Tibial nerve (tissue), 4 donors: ENCODE results near the gene SLC25A31. TPM values are rescaled to one million over a fixed set of nuclear protein-coding genes. Genes with fewer than 3 reads are reported as not detected.

ENCODE experiments used
- DNase-seq, 2 donors: peaks; one replicate each; pipeline ENCODE4 v3.0.0-alpha.2; 2019; ENCODE audit warnings: low spot score in 2 of 2
- H3K27ac ChIP-seq, 4 donors: fragments of 200-600 bp; sonication (generic) in 3 of 4; one replicate each; pipeline ENCODE4 v1.5.1; 2017 to 2019; ENCODE audit warnings: mild to moderate bottlenecking in 1 of 4
- H3K27me3 ChIP-seq, 2 donors: fragments of 200-600 bp; sonication (generic) in 1 of 2; one replicate each; pipeline versions ENCODE4 v1.5.1 to v1.6.0; 2017 to 2019
- H3K36me3 ChIP-seq, 3 donors: fragments of 200-600 bp; sonication (generic); one replicate each; pipeline ENCODE4 v1.5.1; 2018 to 2019
- H3K4me1 ChIP-seq, 4 donors: fragments of 200-600 bp; sonication (generic) in 3 of 4; one replicate each; pipeline ENCODE4 v1.5.1; 2017 to 2019
- H3K4me3 ChIP-seq, 4 donors: fragments of 200-600 bp; sonication (generic) in 3 of 4; one replicate each; pipeline ENCODE4 v1.5.1; 2017 to 2019; ENCODE audit warnings: mild to moderate bottlenecking in 1 of 4, moderate library complexity in 1 of 4
- H3K9me3 ChIP-seq, 4 donors: fragments of 200-600 bp; sonication (generic) in 3 of 4; one replicate each; pipeline ENCODE4 v1.5.1; 2017 to 2019
- CTCF ChIP-seq, 5 experiments: fragments of 200-600 bp in 3 of 5; fragments of 450-650 bp in 2 of 5; sonication (generic) in 3 of 5; IDR thresholded peaks; one replicate each; pipeline ENCODE4 v1.5.1; 2016 to 2019; ENCODE audit warnings: antibody characterized with exemption in 5 of 5, mild to moderate bottlenecking in 3 of 5, moderate library complexity in 2 of 5
- EP300 ChIP-seq, 2 donors: sonication (generic); formaldehyde crosslinking; IDR thresholded peaks; one replicate each; pipeline ENCODE4 v1.6.1; 2017; ENCODE audit warnings: antibody characterized with exemption in 2 of 2, mild to moderate bottlenecking in 1 of 2
- POLR2A ChIP-seq, 2 donors: fragments of 450-650 bp; IDR thresholded peaks; one replicate each; pipeline ENCODE4 v1.6.1; 2017; ENCODE audit warnings: antibody characterized with exemption in 2 of 2, mild to moderate bottlenecking in 2 of 2, moderate library complexity in 2 of 2
- WGBS, 2 donors: methylation state at CpG; one replicate each; pipeline ENCODE4 v1.1.5; 2018; 5-methylcytosine and 5-hydroxymethylcytosine counted together
- total RNA-seq, 4 donors: library from RNA; depleted of rRNA; stranded (reverse); fragments of >200 nt; gene quantifications; one replicate each; pipeline ENCODE4 v1.1.0, GENCODE V29; 2016

Gene SLC25A31
- total RNA-seq, 4 donors from 2014 or later: not detected

- WGBS, 2 donors: 48 to 49% methylated on average over 5 of the region's 5 CpGs
- no peaks in the 10 kb centered on the region for H3K4me1 ChIP-seq
- TF ChIP-seq POLR2A (IDR thresholded peaks at IDR 0.05): no peak
- H3K9me3 ChIP-seq: no peaks in the 10 kb centered on the region
- DNase-seq: no peak
- H3K27ac ChIP-seq: no peak overlapping the region
- H3K27me3 ChIP-seq: no peaks in the 10 kb centered on the region
- H3K36me3 ChIP-seq: peaks cover 0 to 43% (median 0%) of the 10 kb centered on the region in 3 donors
- no peak overlapping the region for H3K4me3 ChIP-seq
These were observed 21.2 kb upstream of the SLC25A31 start for GRCh38 chr4:127708985-127709384.

GRCh38 chr4:127709456-127709855, 20.7 kb upstream of the SLC25A31 start:
- Histone ChIP-seq H3K9me3 (no peaks in the 10 kb centered on the region), H3K27me3 (no peaks in the 10 kb centered on the region), H3K36me3 (peaks cover 0 to 47% (median 0%) of the 10 kb centered on the region in 3 donors), H3K27ac (no peak overlapping the region), H3K4me3 (no peak overlapping the region), H3K4me1 (no peaks in the 10 kb centered on the region)
- WGBS, 2 donors: 76 to 80% methylated on average over 3 of the region's 3 CpGs
- no peak for TF ChIP-seq POLR2A (IDR thresholded peaks at IDR 0.05)
- no peak for TF ChIP-seq EP300 (IDR thresholded peaks at IDR 0.05)
- TF ChIP-seq CTCF (IDR thresholded peaks at IDR 0.05): no peak
- DNase-seq: no peak

- no peaks in the 10 kb centered on the region for H3K9me3 ChIP-seq
- TF ChIP-seq EP300 (IDR thresholded peaks at IDR 0.05) (no peak), CTCF (IDR thresholded peaks at IDR 0.05) (no peak), POLR2A (IDR thresholded peaks at IDR 0.05) (no peak)
- WGBS, 2 donors: 93 to 95% methylated on average over 19 of the region's 19 CpGs
- H3K4me3 ChIP-seq: no peak overlapping the region
- no peaks in the 10 kb centered on the region for H3K4me1 ChIP-seq
- H3K27ac ChIP-seq: no peak overlapping the region
- no peaks in the 10 kb centered on the region for H3K27me3 ChIP-seq
- no peaks in the 10 kb centered on the region for H3K36me3 ChIP-seq
- DNase-seq: no peak
These were observed 1.2 kb downstream of the SLC25A31 start for GRCh38 chr4:127731406-127731805.

- 25% methylated on average over 8 of the region's 8 CpGs for WGBS, 2 donors
- Histone ChIP-seq H3K27ac (no peak overlapping the region), H3K4me3 (no peak overlapping the region), H3K9me3 (no peaks in the 10 kb centered on the region), H3K4me1 (no peaks in the 10 kb centered on the region), H3K36me3 (no peaks in the 10 kb centered on the region), H3K27me3 (no peaks in the 10 kb centered on the region)
- TF ChIP-seq CTCF (IDR thresholded peaks at IDR 0.05) (peak; percentile 34 to 58 (median 44)), EP300 (IDR thresholded peaks at IDR 0.05) (no peak)
- peak in 1 of 2 donors; percentile 15 for DNase-seq
These were observed 2.6 kb downstream of the SLC25A31 start for GRCh38 chr4:127732623-127733328.

DNA sequence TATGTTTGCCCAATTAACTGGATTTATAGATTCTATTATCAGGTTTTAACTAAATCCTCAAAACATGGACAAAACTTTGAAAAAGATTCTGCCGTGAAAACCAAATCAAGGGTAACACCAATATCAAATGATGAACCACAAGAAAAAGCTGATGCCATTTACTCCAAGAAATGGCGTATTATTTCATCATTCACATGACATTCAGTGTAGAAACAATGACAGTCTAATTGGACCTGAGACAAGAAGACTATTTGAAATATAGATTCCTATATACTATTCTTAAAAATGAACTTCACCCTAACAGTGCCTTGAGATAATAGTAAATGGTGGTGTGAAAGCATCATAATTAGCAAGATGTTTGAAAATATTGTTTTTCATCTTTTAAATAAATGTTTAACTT, 4.8 kb downstream of the SLC25A31 start:
- Histone ChIP-seq H3K4me3 (no peak overlapping the region), H3K27ac (no peak overlapping the region), H3K9me3 (no peaks in the 10 kb centered on the region), H3K27me3 (no peaks in the 10 kb centered on the region), H3K4me1 (no peaks in the 10 kb centered on the region), H3K36me3 (no peaks in the 10 kb centered on the region)
- DNase-seq: no peak
- TF ChIP-seq CTCF (IDR thresholded peaks at IDR 0.05) (no peak), POLR2A (IDR thresholded peaks at IDR 0.05) (no peak), EP300 (IDR thresholded peaks at IDR 0.05) (no peak)
- WGBS, 2 donors: 86 to 87% methylated on average over 2 of the region's 2 CpGs
